Calu3 (cell line): ENCODE measurements around the gene TMEM217. TPM values are rescaled to one million over a fixed set of nuclear protein-coding genes. Genes with fewer than 3 reads are reported as not detected.
"Not testable (repeated sequence)": the region's sequence is repeated elsewhere in the genome, so short reads cannot be mapped to it uniquely, and the experiment has no call there.

Experiments
- Bru-seq: library from RNA; stranded (reverse); fragments of 400-500 nt; gene quantifications from one replicate; lab custom pipeline; 2021; lab: Mats Ljungman, UMichigan
- BruChase-seq, 2 experiments: library from RNA; stranded (reverse); fragments of 400-500 nt; gene quantifications; one replicate each; lab custom pipeline; 2021; lab: Mats Ljungman, UMichigan
- BruUV-seq: library from RNA; stranded (reverse); fragments of 400-500 nt; replicated peaks from 2 replicates; lab custom pipeline; 2021; lab: Mats Ljungman, UMichigan
- CTCF ChIA-PET: fragments of 300-600 bp; sonication (Branson Sonifier 250); formaldehyde crosslinking; loops from one replicate; lab custom pipeline; 2022; ENCODE audit warnings: antibody characterized with exemption; lab: Charles Lee
- DNase-seq: peaks from one replicate; pipeline ENCODE4 v3.0.0; 2022
- H3K27ac Mint-ChIP-seq: one replicate; pipeline ENCODE4 v1.8.0; 2022; ENCODE audit warnings: mixed read lengths; ENCODE audit not compliant: unreplicated experiment
- H3K27me3 Mint-ChIP-seq: one replicate; pipeline ENCODE4 v1.8.0; 2022; ENCODE audit warnings: mixed read lengths; ENCODE audit not compliant: unreplicated experiment
- H3K36me3 Mint-ChIP-seq: one replicate; pipeline ENCODE4 v1.8.0; 2022; ENCODE audit warnings: mild to moderate bottlenecking, moderate library complexity, mixed read lengths; ENCODE audit not compliant: insufficient read depth, unreplicated experiment
- H3K4me1 Mint-ChIP-seq: one replicate; pipeline ENCODE4 v1.8.0; 2022; ENCODE audit warnings: mild to moderate bottlenecking, low read depth, mixed read lengths; ENCODE audit not compliant: unreplicated experiment
- H3K4me3 Mint-ChIP-seq: one replicate; pipeline ENCODE4 v1.8.0; 2022; ENCODE audit warnings: mild to moderate bottlenecking, low read depth, moderate library complexity, mixed read lengths; ENCODE audit not compliant: unreplicated experiment
- H3K9me3 Mint-ChIP-seq: one replicate; pipeline ENCODE4 v1.8.0; 2022; ENCODE audit warnings: low read depth, mixed read lengths; ENCODE audit not compliant: unreplicated experiment
- intact Hi-C: fragments of 100-400 bp; cut with micrococcal nuclease; formaldehyde crosslinking; loops from one replicate; pipeline ENCODE4 v1.10.0; 2022; ENCODE audit not compliant: unreplicated experiment
- long read RNA-seq: library from polyadenylated mRNA; stranded (forward); transcript quantifications from one replicate; pipeline ENCODE4 v2.0.0, GENCODE V29; 2022
- total RNA-seq: library from RNA; stranded (reverse); gene quantifications from 2 replicates; pipeline ENCODE4 v1.2.3, GENCODE V29; 2022
- TF ChIP-seq, protein P1 (sequence below): fragments of 200-600 bp; IDR thresholded peaks from one replicate; pipeline ENCODE4 v1.8.0; 2022; ENCODE audit warnings: antibody characterized with exemption; ENCODE audit not compliant: unreplicated experiment

TMEM217 gene
- total RNA-seq (0.99 and 1.5 TPM in 2 replicates), Bru-seq, nascent RNA (percentile 44 among the genes with signal in this experiment), BruChase-seq, experiment 1, labeled RNA remaining after a 6-hour chase (percentile 45 among the genes with signal in this experiment), BruChase-seq, experiment 2, labeled RNA remaining after a 2-hour chase (percentile 49 among the genes with signal in this experiment)
- long read RNA-seq: 0 reads

DNA sequence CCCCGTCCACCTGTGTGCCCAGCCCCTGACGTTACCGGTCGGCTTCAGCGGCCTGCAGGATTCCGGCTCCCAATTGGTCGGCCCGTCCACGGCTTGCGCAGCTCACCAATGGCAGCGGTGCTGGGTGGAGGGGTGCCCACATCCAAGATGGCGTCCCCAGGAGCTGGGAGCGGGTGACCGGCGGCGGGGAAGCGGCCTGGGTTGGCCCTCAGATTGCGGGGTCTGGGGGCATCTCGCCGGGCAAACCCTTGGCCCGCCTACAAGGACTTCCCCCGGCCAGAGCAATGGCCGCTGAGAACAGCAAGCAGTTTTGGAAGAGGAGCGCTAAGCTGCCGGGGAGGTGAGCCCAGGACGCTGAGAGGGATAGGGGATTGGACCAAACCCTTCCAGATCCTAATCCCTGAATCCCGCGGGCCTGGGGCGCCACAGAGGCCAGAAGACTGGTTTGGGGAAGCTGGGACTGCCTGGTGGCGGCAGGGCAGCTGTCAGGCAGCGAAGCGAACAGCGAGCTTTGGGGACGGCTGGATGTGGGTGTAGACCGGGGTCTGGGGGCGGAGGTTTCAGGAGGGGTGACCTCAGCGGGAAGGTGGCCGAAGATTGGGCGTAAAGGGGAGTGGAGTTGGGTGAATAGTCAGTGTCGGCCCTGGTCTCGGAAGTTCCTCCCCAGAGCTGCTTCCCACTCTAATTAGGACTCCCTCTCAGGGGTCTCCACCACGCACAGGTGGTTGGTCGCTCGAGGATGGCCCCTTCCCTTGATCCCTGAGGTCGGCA is at the start of gene TMEM217, which contains the start of gene TBC1D22B:
Gene TMEM217, minus strand, starts transcription at position 511 of the 771 bp plus-strand sequence. CDS start 39,114 bp downstream, outside the sequence.
Gene TBC1D22B, plus strand, starts transcription at position 139 of the 771 bp plus-strand sequence. Its CDS starts 146 bp downstream, at position 285.
- H3K4me3 Mint-ChIP-seq: peak within 1 kb of the TSS; percentile 97
- H3K4me1 Mint-ChIP-seq: peaks cover 14% of the 10 kb centered on the region

DNA sequence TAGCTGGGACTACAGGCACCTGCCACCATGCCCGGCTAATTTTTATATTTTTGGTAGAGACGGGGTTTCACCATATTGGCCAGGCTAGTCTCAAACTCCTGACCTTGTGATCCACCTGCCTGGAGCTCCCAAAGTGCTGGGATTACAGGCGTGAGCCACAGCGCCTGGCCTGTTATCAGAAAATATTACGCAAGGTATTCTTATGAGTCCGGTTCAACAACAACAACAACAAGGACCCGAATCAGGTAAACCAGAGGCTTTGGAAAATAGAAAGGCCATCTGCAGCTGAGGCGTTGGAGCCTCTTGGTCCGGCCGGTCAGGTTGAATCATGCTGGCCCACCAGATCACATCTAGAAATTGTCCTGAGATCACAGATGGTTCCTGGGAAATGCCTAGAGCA is 49.5 kb upstream of the TMEM217 start:
- H3K4me3 Mint-ChIP-seq, H3K27me3 Mint-ChIP-seq, H3K27ac Mint-ChIP-seq, intact Hi-C loops, H3K36me3 Mint-ChIP-seq, H3K4me1 Mint-ChIP-seq, DNase-seq, BruUV-seq, H3K9me3 Mint-ChIP-seq: not testable (repeated sequence)
- CTCF ChIA-PET: interaction anchor here (0.6 kb wide), 1 partner anchor 163 kb away, joined by 3 read pairs; no protein-coding TSS in a partner anchor

More for the DNA sequence above, at the start of gene TMEM217, which contains the start of gene TBC1D22B:
- no peaks in the 10 kb centered on the region for H3K27me3 Mint-ChIP-seq
- H3K27ac Mint-ChIP-seq: peak within 1 kb of the TSS; percentile 87
- DNase-seq: peak; percentile 99
- H3K36me3 Mint-ChIP-seq: peaks cover 29% of the 10 kb centered on the region
- TF ChIP-seq, protein P1, sequence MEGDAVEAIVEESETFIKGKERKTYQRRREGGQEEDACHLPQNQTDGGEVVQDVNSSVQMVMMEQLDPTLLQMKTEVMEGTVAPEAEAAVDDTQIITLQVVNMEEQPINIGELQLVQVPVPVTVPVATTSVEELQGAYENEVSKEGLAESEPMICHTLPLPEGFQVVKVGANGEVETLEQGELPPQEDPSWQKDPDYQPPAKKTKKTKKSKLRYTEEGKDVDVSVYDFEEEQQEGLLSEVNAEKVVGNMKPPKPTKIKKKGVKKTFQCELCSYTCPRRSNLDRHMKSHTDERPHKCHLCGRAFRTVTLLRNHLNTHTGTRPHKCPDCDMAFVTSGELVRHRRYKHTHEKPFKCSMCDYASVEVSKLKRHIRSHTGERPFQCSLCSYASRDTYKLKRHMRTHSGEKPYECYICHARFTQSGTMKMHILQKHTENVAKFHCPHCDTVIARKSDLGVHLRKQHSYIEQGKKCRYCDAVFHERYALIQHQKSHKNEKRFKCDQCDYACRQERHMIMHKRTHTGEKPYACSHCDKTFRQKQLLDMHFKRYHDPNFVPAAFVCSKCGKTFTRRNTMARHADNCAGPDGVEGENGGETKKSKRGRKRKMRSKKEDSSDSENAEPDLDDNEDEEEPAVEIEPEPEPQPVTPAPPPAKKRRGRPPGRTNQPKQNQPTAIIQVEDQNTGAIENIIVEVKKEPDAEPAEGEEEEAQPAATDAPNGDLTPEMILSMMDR: no peak
- intact Hi-C loops: loop anchor here (10.0 kb wide), 1 partner anchor 417 kb away; no protein-coding TSS in a partner anchor
- BruUV-seq: no TSS peak
- CTCF ChIA-PET: interaction anchor here (1.1 to 1.5 kb wide), 5 partner anchors 15 to 57 kb away, joined by 3 to 9 read pairs (median 5); no protein-coding TSS in a partner anchor
- no peaks in the 10 kb centered on the region for H3K9me3 Mint-ChIP-seq

DNA sequence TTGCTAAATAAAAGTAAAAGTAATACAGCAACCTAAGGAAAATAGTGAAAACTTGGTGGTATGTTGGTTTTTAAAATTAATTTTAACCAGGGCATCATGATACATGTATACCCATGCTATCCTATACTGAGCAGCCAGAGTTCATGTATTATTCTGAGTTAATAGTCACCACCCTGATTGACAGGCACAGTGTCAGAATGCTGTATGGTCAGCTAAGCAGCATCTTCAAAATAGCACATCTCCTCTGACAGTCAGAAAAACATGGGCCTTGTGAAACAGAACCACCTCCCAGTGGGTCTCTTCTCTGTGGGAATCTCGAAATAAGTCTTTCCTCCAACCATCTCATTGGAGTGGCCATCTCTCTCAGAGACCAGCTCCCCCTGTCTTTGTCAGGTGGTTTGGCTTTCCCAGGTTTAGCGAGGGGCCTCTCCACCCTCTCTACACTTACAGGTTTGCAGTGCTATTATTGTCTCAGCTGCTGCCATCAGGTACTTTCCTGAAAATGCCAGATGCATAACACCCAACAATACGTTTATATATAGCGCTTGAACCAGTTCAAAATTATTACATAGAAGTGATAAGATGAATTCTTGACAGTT is 48.8 kb upstream of the TMEM217 start:
- no peak overlapping the region for H3K4me3 Mint-ChIP-seq
- intact Hi-C loops: no loop called here
- no peak overlapping the region for H3K27ac Mint-ChIP-seq
- no peaks in the 10 kb centered on the region for H3K4me1 Mint-ChIP-seq
- peaks cover 9% of the 10 kb centered on the region for H3K36me3 Mint-ChIP-seq
- BruUV-seq: no TSS peak
- H3K27me3 Mint-ChIP-seq: no peaks in the 10 kb centered on the region
- no peaks in the 10 kb centered on the region for H3K9me3 Mint-ChIP-seq
- CTCF ChIA-PET: no interaction called here
- DNase-seq: no peak
- TF ChIP-seq, protein P1: no peak

DNA sequence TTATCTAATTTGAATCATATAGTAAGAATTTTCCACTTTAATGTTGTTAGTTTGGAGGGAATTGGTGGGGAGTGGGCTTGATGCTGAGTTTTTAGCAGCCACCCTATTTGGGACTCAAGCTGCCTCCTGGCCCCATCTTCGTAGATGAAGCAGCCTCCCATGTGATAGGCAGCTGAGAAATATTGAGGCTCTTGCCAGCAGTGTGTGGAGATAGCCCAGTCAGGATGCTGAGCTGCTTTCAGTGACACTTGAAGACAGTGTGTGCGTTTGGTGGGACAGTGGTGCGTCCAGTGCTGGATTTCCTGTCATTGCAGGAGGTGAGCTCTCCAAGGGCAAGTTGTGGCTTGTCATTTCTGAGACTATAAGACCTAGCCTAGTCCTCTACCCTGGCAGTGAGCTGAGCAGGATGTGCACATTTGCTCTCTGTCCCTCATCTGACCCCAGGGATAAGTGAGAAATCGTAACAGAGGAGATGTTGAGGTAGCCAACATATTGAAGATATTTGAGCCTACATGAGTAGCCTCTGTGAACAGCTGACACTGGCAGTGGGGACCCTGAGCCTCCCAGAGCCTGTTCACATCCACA is 48.0 kb upstream of the TMEM217 start:
- Mint-ChIP-seq H3K27me3 (no peaks in the 10 kb centered on the region), H3K4me1 (no peaks in the 10 kb centered on the region), H3K4me3 (no peak overlapping the region), H3K9me3 (no peaks in the 10 kb centered on the region), H3K36me3 (peaks cover 9% of the 10 kb centered on the region), H3K27ac (no peak overlapping the region)
- intact Hi-C loops: no loop called here
- CTCF ChIA-PET: interaction anchor here (0.5 kb wide), 1 partner anchor 25 kb away, joined by 3 read pairs; no protein-coding TSS in a partner anchor
- no peak for DNase-seq
- TF ChIP-seq, protein P1: no peak
- BruUV-seq: no TSS peak
